Measurements from ENCODE around the gene CD55.

GRCh38 chr1:207328908-207329440, 7.5 kb downstream of the CD55 start:
- TF ChIP-seq ELF1 (IDR thresholded peaks at IDR 0.05; ENCODE audit: borderline replicate concordance, low read depth) = no peak
- no peak for TF ChIP-seq POLR2A (IDR thresholded peaks at IDR 0.05; ENCODE audit: borderline replicate concordance, extremely low read depth, insufficient read depth, insufficient read length)
- TF ChIP-seq REST (IDR thresholded peaks at IDR 0.05; ENCODE audit: low read depth) = no peak
- no peak for TF ChIP-seq CTCF (IDR thresholded peaks at IDR 0.05 in 2 of 3, conservative IDR thresholded peaks at IDR 0.05 in 1 of 3; ENCODE audit: borderline replicate concordance in 1 of 3, insufficient read depth in 1 of 3, low read depth in 2 of 3, low read length in 2 of 3)
- TF ChIP-seq EZH2 (IDR thresholded peaks at IDR 0.05) = no peak
- no peak for TF ChIP-seq SP1 (IDR thresholded peaks at IDR 0.05; ENCODE audit: low read depth)
- no peak for TF ChIP-seq MAX (IDR thresholded peaks at IDR 0.05)
- TF ChIP-seq ZFX (IDR thresholded peaks at IDR 0.05) = no peak
- TF ChIP-seq POLR2AphosphoS5 (IDR thresholded peaks at IDR 0.05; ENCODE audit: low read depth, low read length) = no peak
- no peak for TF ChIP-seq EZH2phosphoT487 (IDR thresholded peaks at IDR 0.05; ENCODE audit: borderline replicate concordance)
- no peak for TF ChIP-seq YY1 (IDR thresholded peaks at IDR 0.05; ENCODE audit: extremely low read depth, insufficient replicate concordance, low read depth, low read length)
- TF ChIP-seq JUND (IDR thresholded peaks at IDR 0.05) = no peak
